ENCODE data around the gene COQ10A. TPM values are rescaled to one million over a fixed set of nuclear protein-coding genes. Genes with fewer than 3 reads are reported as not detected.

The COQ10A gene
- total and polyA plus RNA-seq, 2 donors from 2014 or later: 14.5 to 30.0 TPM

GRCh38 chr12:56286044-56286830 is 19.5 kb downstream of the COQ10A start:
- H3K4me1 ChIP-seq (ENCODE audit: control insufficient read depth in 2 of 3, insufficient read depth in 2 of 3, low read depth in 1 of 3, low read length in 3 of 3): no peaks in the 10 kb centered on the region

GRCh38 chr12:56288705-56289387 is 22.1 kb downstream of the COQ10A start:
- intact Hi-C loops (cut with DNase I): no loop called here
- no peak for FAIRE-seq
- no peaks in the 10 kb centered on the region for H3K9me3 ChIP-seq (ENCODE audit: control insufficient read depth in 2 of 3, insufficient read depth in 1 of 3, low read length in 3 of 3)
- no peak overlapping the region for H3K9ac ChIP-seq (ENCODE audit: low read length in 3 of 3)
- peaks cover 0 to 22% (median 9%) of the 10 kb centered on the region in 3 donors for H3K36me3 ChIP-seq (ENCODE audit: control insufficient read depth in 2 of 3, insufficient read depth in 3 of 3, low read length in 3 of 3)
- H3K27ac ChIP-seq (ENCODE audit: low read depth in 2 of 2, low read length in 2 of 2): no peak overlapping the region
- H3K4me3 ChIP-seq (ENCODE audit: low read length in 3 of 3): no peak overlapping the region
- H3K4me1 ChIP-seq (ENCODE audit: control insufficient read depth in 2 of 3, insufficient read depth in 2 of 3, low read depth in 1 of 3, low read length in 3 of 3): peaks cover 0 to under 1% (median 0%) of the 10 kb centered on the region in 3 donors
- no peak for DNase-seq
- no peak for TF ChIP-seq CTCF (IDR thresholded peaks at IDR 0.05; ENCODE audit: borderline replicate concordance, extremely low read depth, insufficient read depth)
- no peaks in the 10 kb centered on the region for H3K27me3 ChIP-seq (ENCODE audit: control insufficient read depth, insufficient read depth, low read length)

More at GRCh38 chr12:56286044-56286830, 19.5 kb downstream of the COQ10A start:
- FAIRE-seq (no peak), DNase-seq (no peak)
- Histone ChIP-seq H3K9ac (ENCODE audit: low read length in 3 of 3) (no peak overlapping the region), H3K27me3 (ENCODE audit: control insufficient read depth, insufficient read depth, low read length) (no peaks in the 10 kb centered on the region), H3K9me3 (ENCODE audit: control insufficient read depth in 2 of 3, insufficient read depth in 1 of 3, low read length in 3 of 3) (no peaks in the 10 kb centered on the region), H3K27ac (ENCODE audit: low read depth in 2 of 2, low read length in 2 of 2) (no peak overlapping the region), H3K4me3 (ENCODE audit: low read length in 3 of 3) (no peak overlapping the region), H3K36me3 (ENCODE audit: control insufficient read depth in 2 of 3, insufficient read depth in 3 of 3, low read length in 3 of 3) (peaks cover 12 to 40% (median 17%) of the 10 kb centered on the region in 3 donors)
- intact Hi-C loops (cut with DNase I): no loop called here
- no peak for TF ChIP-seq CTCF (IDR thresholded peaks at IDR 0.05; ENCODE audit: borderline replicate concordance, extremely low read depth, insufficient read depth)

- H3K27me3 ChIP-seq (ENCODE audit: control insufficient read depth, insufficient read depth, low read length): no peaks in the 10 kb centered on the region
- FAIRE-seq (no peak), DNase-seq (no peak)
- no peak overlapping the region for H3K27ac ChIP-seq (ENCODE audit: low read depth in 2 of 2, low read length in 2 of 2)
- H3K4me3 ChIP-seq (ENCODE audit: low read length in 3 of 3): no peak overlapping the region
- peaks cover 0 to 15% (median 7%) of the 10 kb centered on the region in 3 donors for H3K4me1 ChIP-seq (ENCODE audit: control insufficient read depth in 2 of 3, insufficient read depth in 2 of 3, low read depth in 1 of 3, low read length in 3 of 3)
- intact Hi-C loops (cut with DNase I): no loop called here
- no peak for TF ChIP-seq CTCF (IDR thresholded peaks at IDR 0.05; ENCODE audit: borderline replicate concordance, extremely low read depth, insufficient read depth)
- H3K9me3 ChIP-seq (ENCODE audit: control insufficient read depth in 2 of 3, insufficient read depth in 1 of 3, low read length in 3 of 3): no peaks in the 10 kb centered on the region
- peaks cover 4 to 11% (median 4%) of the 10 kb centered on the region in 3 donors for H3K36me3 ChIP-seq (ENCODE audit: control insufficient read depth in 2 of 3, insufficient read depth in 3 of 3, low read length in 3 of 3)
- H3K9ac ChIP-seq (ENCODE audit: low read length in 3 of 3): no peak overlapping the region
Measured at GRCh38 chr12:56293795-56294194, 27.1 kb downstream of the COQ10A start.

Data from kidney (tissue), 14 donors.